WTC11 (cell line): ENCODE data around the gene ESYT2. TPM values are rescaled to one million over a fixed set of nuclear protein-coding genes. Genes with fewer than 3 reads are reported as not detected.

ENCODE experiments used
- ATAC-seq: fragments of 200-7000 bp; cut with Tn5 transposase; 2 replicates; pipeline ENCODE4 v1.10.0; 2021; ENCODE audit warnings: mild to moderate bottlenecking, moderate library complexity
- CTCF ChIA-PET: fragments of 300-600 bp; sonication (Branson Sonifier 250); formaldehyde crosslinking; loops from one replicate; lab custom pipeline; 2021; ENCODE audit warnings: antibody characterized with exemption; lab: Charles Lee
- POLR2A ChIA-PET: fragments of 350-600 bp; sonication (Branson Sonifier 250); formaldehyde crosslinking; loops from one replicate; lab custom pipeline; 2021; ENCODE audit warnings: antibody characterized with exemption; lab: Charles Lee
- DNase-seq: peaks from one replicate; pipeline ENCODE4 v3.0.0; 2021; ENCODE audit warnings: low spot score
- H3K27ac Mint-ChIP-seq: 2 replicates; pipeline ENCODE4 v1.8.0; 2021; ENCODE audit warnings: mixed read lengths
- H3K27me3 Mint-ChIP-seq: 2 replicates; pipeline ENCODE4 v1.8.0; 2021; ENCODE audit warnings: low read depth, mild to moderate bottlenecking, moderate library complexity, mixed read lengths
- H3K36me3 Mint-ChIP-seq: 2 replicates; pipeline ENCODE4 v1.8.0; 2021; ENCODE audit warnings: mixed read lengths
- H3K4me1 Mint-ChIP-seq: 2 replicates; pipeline ENCODE4 v1.8.0; 2022; ENCODE audit warnings: mixed read lengths
- H3K4me3 Mint-ChIP-seq: 2 replicates; pipeline ENCODE4 v1.8.0; 2021; ENCODE audit warnings: mild to moderate bottlenecking, moderate library complexity, mixed read lengths
- H3K9me3 Mint-ChIP-seq: 2 replicates; pipeline ENCODE4 v1.8.0; 2021; ENCODE audit warnings: mixed read lengths
- ATF1 ChIP-seq: sonication (generic); formaldehyde crosslinking; IDR thresholded peaks from 2 replicates; pipeline ENCODE4 v1.8.1; 2023; ENCODE audit warnings: mild to moderate bottlenecking, moderate library complexity, missing genetic modification reagents
- CBFB ChIP-seq: sonication (generic); formaldehyde crosslinking; IDR thresholded peaks from 2 replicates; pipeline ENCODE4 v1.8.1; 2022; ENCODE audit warnings: mild to moderate bottlenecking, low read depth, missing genetic modification reagents
- ELF4 ChIP-seq: sonication (generic); formaldehyde crosslinking; IDR thresholded peaks from 2 replicates; pipeline ENCODE4 v1.8.1; 2022; ENCODE audit warnings: low read depth, mild to moderate bottlenecking, moderate library complexity, missing genetic modification reagents
- ESRRA ChIP-seq: sonication (generic); formaldehyde crosslinking; IDR thresholded peaks from 2 replicates; pipeline ENCODE4 v1.8.1; 2022; ENCODE audit warnings: mild to moderate bottlenecking, missing genetic modification reagents, borderline replicate concordance
- FOXJ3 ChIP-seq: sonication (generic); formaldehyde crosslinking; IDR thresholded peaks from 2 replicates; pipeline ENCODE4 v1.9.0; 2021; ENCODE audit warnings: missing genetic modification reagents, mild to moderate bottlenecking, borderline replicate concordance
- IRF2 ChIP-seq: sonication (generic); formaldehyde crosslinking; IDR thresholded peaks from 2 replicates; pipeline ENCODE4 v1.8.0; 2022; ENCODE audit warnings: low read depth, missing genetic modification reagents, borderline replicate concordance
- JAZF1 ChIP-seq: fragments of 250-450 bp; sonication (Bioruptor Pico); IDR thresholded peaks from 2 replicates; pipeline ENCODE4 v1.9.0; 2021; ENCODE audit warnings: moderate library complexity, mild to moderate bottlenecking, inconsistent platforms
- JUN ChIP-seq: sonication (generic); formaldehyde crosslinking; IDR thresholded peaks from 2 replicates; pipeline ENCODE4 v1.8.0; 2023; ENCODE audit warnings: mild to moderate bottlenecking, missing genetic modification reagents
- NFATC4 ChIP-seq: fragments of 250-450 bp; sonication (Bioruptor Pico); IDR thresholded peaks from 2 replicates; pipeline ENCODE4 v1.9.0; 2021; ENCODE audit warnings: mild to moderate bottlenecking
- NFYB ChIP-seq: sonication (generic); formaldehyde crosslinking; conservative IDR thresholded peaks from 2 replicates; pipeline ENCODE4 v1.8.0; 2022; ENCODE audit warnings: low read depth, missing genetic modification reagents
- NR3C1 ChIP-seq: sonication (generic); formaldehyde crosslinking; conservative IDR thresholded peaks from 2 replicates; pipeline ENCODE4 v1.8.1; 2023; ENCODE audit warnings: low read depth, mild to moderate bottlenecking, missing genetic modification reagents
- OVOL2 ChIP-seq: fragments of 250-450 bp; sonication (Bioruptor Pico); IDR thresholded peaks from 2 replicates; pipeline ENCODE4 v1.9.0; 2021; ENCODE audit warnings: mild to moderate bottlenecking, borderline replicate concordance
- RORB ChIP-seq: fragments of 250-450 bp; sonication (Bioruptor Pico); IDR thresholded peaks from 2 replicates; pipeline ENCODE4 v1.9.0; 2021; ENCODE audit warnings: mild to moderate bottlenecking
- TEAD1 ChIP-seq: sonication (generic); formaldehyde crosslinking; IDR thresholded peaks from 2 replicates; pipeline ENCODE4 v1.8.0; 2022; ENCODE audit warnings: mild to moderate bottlenecking, missing genetic modification reagents
- ZNF121 ChIP-seq: sonication (generic); formaldehyde crosslinking; IDR thresholded peaks from 2 replicates; pipeline ENCODE4 v1.8.0; 2023; ENCODE audit warnings: missing genetic modification reagents
- ZNF317 ChIP-seq: sonication (generic); formaldehyde crosslinking; IDR thresholded peaks from 2 replicates; pipeline ENCODE4 v1.8.1; 2023; ENCODE audit warnings: low read depth, mild to moderate bottlenecking, moderate library complexity, missing genetic modification reagents, borderline replicate concordance
- total RNA-seq: library from RNA; stranded (reverse); gene quantifications from 3 replicates; pipeline ENCODE4 v1.2.3, GENCODE V29; 2021
- TF ChIP-seq, protein P1 (sequence below): fragments of 250-450 bp; sonication (Bioruptor Pico); IDR thresholded peaks from 2 replicates; pipeline ENCODE4 v2.1.2; 2022; ENCODE audit warnings: mild to moderate bottlenecking, moderate library complexity
- TF ChIP-seq, protein P2 (sequence below): sonication (generic); formaldehyde crosslinking; IDR thresholded peaks from 2 replicates; pipeline ENCODE4 v1.8.0; 2023; ENCODE audit warnings: missing genetic modification reagents, mild to moderate bottlenecking, borderline replicate concordance
- TF ChIP-seq, protein P3 (sequence below): sonication (generic); formaldehyde crosslinking; IDR thresholded peaks from 2 replicates; pipeline ENCODE4 v1.8.1; 2022; ENCODE audit warnings: mild to moderate bottlenecking, missing genetic modification reagents, moderate library complexity, borderline replicate concordance
- TF ChIP-seq, protein P4 (sequence below): sonication (generic); formaldehyde crosslinking; IDR thresholded peaks from 2 replicates; pipeline ENCODE4 v1.8.0; 2022; ENCODE audit warnings: mild to moderate bottlenecking, missing genetic modification reagents
- TF ChIP-seq, protein P5 (sequence below): sonication (generic); formaldehyde crosslinking; IDR thresholded peaks from 2 replicates; pipeline ENCODE4 v1.8.0; 2023; ENCODE audit warnings: missing genetic modification reagents
- TF ChIP-seq, protein P6 (sequence below): sonication (generic); formaldehyde crosslinking; IDR thresholded peaks from 2 replicates; pipeline ENCODE4 v1.8.1; 2023; ENCODE audit warnings: mild to moderate bottlenecking, moderate library complexity, missing genetic modification reagents
- TF ChIP-seq, protein P7 (sequence below): sonication (generic); formaldehyde crosslinking; IDR thresholded peaks from 2 replicates; pipeline ENCODE4 v1.8.0; 2022; ENCODE audit warnings: mild to moderate bottlenecking, missing genetic modification reagents

ESYT2 gene
- total RNA-seq, 1 experiment from 2014 or later, result 45.1 TPM

DNA sequence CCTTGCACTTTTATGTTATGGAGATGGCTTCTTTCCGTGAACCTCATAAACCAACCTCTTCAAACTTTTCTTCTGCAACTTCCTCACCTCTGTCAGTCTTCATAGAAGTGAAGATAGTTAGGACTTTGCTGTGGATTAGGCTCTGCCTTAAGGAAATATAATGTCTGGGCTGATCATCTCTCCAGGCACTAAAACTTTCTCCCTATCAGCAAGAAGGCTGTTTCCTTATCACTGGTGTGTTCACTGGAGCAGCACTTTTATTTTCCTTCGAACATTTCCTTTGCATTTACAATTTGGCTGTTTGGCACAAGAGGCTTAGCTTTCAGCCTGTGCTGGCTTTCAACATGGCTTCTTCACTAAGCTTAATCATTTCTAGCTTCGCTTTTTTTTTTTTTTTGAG lies 52.8 kb downstream of the ESYT2 start:
- peaks cover 27% of the 10 kb centered on the region for H3K36me3 Mint-ChIP-seq

DNA sequence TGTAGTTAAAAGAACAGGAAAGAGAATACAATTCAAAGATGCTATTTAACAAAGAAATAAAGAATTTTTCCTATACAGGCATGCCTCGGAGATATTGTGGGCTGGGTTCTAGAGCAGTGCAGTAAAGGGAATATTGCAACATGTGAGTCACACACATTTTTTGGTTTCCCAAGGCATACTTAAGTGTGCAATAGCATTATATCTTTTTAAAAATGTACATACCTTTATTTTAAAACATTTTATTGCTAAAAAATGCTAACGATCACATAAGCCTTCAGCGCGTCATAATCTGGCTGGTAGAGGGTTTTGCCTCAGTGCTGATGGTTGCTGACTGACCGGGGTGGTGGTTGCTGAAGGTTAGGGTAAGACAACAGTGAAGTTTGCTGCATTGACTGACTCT lies 54.4 kb downstream of the ESYT2 start:
- CTCF ChIA-PET, result no interaction called here
- Mint-ChIP-seq H3K4me1 (peaks cover 8% of the 10 kb centered on the region), H3K4me3 (no peak overlapping the region)
- no peak for DNase-seq
- no peak for ATAC-seq
- TF ChIP-seq NFATC4 (CRISPR knock-in tag) (no peak), ESRRA (CRISPR knock-in tag) (no peak), FOXJ3 (no peak), TEAD1 (CRISPR knock-in tag) (no peak)
- TF ChIP-seq, protein P1, sequence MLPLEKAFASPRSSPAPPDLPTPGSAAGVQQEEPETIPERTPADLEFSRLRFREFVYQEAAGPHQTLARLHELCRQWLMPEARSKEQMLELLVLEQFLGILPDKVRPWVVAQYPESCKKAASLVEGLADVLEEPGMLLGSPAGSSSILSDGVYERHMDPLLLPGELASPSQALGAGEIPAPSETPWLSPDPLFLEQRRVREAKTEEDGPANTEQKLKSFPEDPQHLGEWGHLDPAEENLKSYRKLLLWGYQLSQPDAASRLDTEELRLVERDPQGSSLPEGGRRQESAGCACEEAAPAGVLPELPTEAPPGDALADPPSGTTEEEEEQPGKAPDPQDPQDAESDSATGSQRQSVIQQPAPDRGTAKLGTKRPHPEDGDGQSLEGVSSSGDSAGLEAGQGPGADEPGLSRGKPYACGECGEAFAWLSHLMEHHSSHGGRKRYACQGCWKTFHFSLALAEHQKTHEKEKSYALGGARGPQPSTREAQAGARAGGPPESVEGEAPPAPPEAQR (CRISPR knock-in tag), result no peak
- TF ChIP-seq, protein P2, sequence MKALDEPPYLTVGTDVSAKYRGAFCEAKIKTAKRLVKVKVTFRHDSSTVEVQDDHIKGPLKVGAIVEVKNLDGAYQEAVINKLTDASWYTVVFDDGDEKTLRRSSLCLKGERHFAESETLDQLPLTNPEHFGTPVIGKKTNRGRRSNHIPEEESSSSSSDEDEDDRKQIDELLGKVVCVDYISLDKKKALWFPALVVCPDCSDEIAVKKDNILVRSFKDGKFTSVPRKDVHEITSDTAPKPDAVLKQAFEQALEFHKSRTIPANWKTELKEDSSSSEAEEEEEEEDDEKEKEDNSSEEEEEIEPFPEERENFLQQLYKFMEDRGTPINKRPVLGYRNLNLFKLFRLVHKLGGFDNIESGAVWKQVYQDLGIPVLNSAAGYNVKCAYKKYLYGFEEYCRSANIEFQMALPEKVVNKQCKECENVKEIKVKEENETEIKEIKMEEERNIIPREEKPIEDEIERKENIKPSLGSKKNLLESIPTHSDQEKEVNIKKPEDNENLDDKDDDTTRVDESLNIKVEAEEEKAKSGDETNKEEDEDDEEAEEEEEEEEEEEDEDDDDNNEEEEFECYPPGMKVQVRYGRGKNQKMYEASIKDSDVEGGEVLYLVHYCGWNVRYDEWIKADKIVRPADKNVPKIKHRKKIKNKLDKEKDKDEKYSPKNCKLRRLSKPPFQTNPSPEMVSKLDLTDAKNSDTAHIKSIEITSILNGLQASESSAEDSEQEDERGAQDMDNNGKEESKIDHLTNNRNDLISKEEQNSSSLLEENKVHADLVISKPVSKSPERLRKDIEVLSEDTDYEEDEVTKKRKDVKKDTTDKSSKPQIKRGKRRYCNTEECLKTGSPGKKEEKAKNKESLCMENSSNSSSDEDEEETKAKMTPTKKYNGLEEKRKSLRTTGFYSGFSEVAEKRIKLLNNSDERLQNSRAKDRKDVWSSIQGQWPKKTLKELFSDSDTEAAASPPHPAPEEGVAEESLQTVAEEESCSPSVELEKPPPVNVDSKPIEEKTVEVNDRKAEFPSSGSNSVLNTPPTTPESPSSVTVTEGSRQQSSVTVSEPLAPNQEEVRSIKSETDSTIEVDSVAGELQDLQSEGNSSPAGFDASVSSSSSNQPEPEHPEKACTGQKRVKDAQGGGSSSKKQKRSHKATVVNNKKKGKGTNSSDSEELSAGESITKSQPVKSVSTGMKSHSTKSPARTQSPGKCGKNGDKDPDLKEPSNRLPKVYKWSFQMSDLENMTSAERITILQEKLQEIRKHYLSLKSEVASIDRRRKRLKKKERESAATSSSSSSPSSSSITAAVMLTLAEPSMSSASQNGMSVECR (CRISPR knock-in tag), result no peak
- TF ChIP-seq, all 79 proteins: peak for 0
- Mint-ChIP-seq H3K36me3 (peaks cover 30% of the 10 kb centered on the region), H3K27me3 (no peaks in the 10 kb centered on the region), H3K9me3 (no peaks in the 10 kb centered on the region), H3K27ac (no peak overlapping the region)
- POLR2A ChIA-PET, result no interaction called here

More for the DNA sequence above, 52.8 kb downstream of the ESYT2 start:
- CTCF ChIA-PET, result interaction anchor here (1.3 kb wide), 1 partner anchor 9 kb away, joined by 3 read pairs; no protein-coding TSS in a partner anchor
- H3K9me3 Mint-ChIP-seq, result no peaks in the 10 kb centered on the region
- H3K27me3 Mint-ChIP-seq, result no peaks in the 10 kb centered on the region
- no peak for TF ChIP-seq NR3C1 (CRISPR knock-in tag)
- no peak for TF ChIP-seq RORB (CRISPR knock-in tag)
- TF ChIP-seq IRF2 (CRISPR knock-in tag), result no peak
- TF ChIP-seq, protein P3, sequence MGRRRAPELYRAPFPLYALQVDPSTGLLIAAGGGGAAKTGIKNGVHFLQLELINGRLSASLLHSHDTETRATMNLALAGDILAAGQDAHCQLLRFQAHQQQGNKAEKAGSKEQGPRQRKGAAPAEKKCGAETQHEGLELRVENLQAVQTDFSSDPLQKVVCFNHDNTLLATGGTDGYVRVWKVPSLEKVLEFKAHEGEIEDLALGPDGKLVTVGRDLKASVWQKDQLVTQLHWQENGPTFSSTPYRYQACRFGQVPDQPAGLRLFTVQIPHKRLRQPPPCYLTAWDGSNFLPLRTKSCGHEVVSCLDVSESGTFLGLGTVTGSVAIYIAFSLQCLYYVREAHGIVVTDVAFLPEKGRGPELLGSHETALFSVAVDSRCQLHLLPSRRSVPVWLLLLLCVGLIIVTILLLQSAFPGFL (CRISPR knock-in tag), result no peak
- TF ChIP-seq, protein P4, sequence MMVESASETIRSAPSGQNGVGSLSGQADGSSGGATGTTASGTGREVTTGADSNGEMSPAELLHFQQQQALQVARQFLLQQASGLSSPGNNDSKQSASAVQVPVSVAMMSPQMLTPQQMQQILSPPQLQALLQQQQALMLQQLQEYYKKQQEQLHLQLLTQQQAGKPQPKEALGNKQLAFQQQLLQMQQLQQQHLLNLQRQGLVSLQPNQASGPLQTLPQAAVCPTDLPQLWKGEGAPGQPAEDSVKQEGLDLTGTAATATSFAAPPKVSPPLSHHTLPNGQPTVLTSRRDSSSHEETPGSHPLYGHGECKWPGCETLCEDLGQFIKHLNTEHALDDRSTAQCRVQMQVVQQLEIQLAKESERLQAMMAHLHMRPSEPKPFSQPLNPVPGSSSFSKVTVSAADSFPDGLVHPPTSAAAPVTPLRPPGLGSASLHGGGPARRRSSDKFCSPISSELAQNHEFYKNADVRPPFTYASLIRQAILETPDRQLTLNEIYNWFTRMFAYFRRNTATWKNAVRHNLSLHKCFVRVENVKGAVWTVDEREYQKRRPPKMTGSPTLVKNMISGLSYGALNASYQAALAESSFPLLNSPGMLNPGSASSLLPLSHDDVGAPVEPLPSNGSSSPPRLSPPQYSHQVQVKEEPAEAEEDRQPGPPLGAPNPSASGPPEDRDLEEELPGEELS (CRISPR knock-in tag), result no peak
- TF ChIP-seq JUN (CRISPR knock-in tag), result no peak
- no peak for TF ChIP-seq ELF4 (CRISPR knock-in tag)
- TF ChIP-seq FOXJ3, result no peak
- no peak for TF ChIP-seq ZNF121 (CRISPR knock-in tag)
- TF ChIP-seq, protein P5, sequence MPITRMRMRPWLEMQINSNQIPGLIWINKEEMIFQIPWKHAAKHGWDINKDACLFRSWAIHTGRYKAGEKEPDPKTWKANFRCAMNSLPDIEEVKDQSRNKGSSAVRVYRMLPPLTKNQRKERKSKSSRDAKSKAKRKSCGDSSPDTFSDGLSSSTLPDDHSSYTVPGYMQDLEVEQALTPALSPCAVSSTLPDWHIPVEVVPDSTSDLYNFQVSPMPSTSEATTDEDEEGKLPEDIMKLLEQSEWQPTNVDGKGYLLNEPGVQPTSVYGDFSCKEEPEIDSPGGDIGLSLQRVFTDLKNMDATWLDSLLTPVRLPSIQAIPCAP (CRISPR knock-in tag), result no peak
- TF ChIP-seq, protein P6, sequence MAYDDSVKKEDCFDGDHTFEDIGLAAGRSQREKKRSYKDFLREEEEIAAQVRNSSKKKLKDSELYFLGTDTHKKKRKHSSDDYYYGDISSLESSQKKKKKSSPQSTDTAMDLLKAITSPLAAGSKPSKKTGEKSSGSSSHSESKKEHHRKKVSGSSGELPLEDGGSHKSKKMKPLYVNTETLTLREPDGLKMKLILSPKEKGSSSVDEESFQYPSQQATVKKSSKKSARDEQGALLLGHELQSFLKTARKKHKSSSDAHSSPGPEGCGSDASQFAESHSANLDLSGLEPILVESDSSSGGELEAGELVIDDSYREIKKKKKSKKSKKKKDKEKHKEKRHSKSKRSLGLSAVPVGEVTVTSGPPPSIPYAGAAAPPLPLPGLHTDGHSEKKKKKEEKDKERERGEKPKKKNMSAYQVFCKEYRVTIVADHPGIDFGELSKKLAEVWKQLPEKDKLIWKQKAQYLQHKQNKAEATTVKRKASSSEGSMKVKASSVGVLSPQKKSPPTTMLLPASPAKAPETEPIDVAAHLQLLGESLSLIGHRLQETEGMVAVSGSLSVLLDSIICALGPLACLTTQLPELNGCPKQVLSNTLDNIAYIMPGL, result no peak
- no peak for TF ChIP-seq NFYB (CRISPR knock-in tag)
- TF ChIP-seq CBFB (CRISPR knock-in tag), result no peak
- TF ChIP-seq ATF1, result no peak
- TF ChIP-seq OVOL2 (CRISPR knock-in tag), result no peak
- TF ChIP-seq, protein P7, sequence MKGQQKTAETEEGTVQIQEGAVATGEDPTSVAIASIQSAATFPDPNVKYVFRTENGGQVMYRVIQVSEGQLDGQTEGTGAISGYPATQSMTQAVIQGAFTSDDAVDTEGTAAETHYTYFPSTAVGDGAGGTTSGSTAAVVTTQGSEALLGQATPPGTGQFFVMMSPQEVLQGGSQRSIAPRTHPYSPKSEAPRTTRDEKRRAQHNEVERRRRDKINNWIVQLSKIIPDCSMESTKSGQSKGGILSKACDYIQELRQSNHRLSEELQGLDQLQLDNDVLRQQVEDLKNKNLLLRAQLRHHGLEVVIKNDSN (CRISPR knock-in tag), result no peak
- no peak for TF ChIP-seq ZNF317 (CRISPR knock-in tag)
- TF ChIP-seq JAZF1 (CRISPR knock-in tag), result no peak
- ATAC-seq, result no peak
- no peak overlapping the region for H3K4me3 Mint-ChIP-seq
- peaks cover 4% of the 10 kb centered on the region; the same call in 1 of the 2 replicates for H3K4me1 Mint-ChIP-seq
- no peak for DNase-seq
- POLR2A ChIA-PET, result interaction anchor here (0.6 kb wide), 1 partner anchor 73 kb away, joined by 3 read pairs; no protein-coding TSS in a partner anchor
- no peak overlapping the region for H3K27ac Mint-ChIP-seq
